ENCODE measurements around the gene KASH5.

Gene KASH5

GRCh38 chr19:49461656-49462055 lies 73.6 kb downstream of the KASH5 start:
- DNase-seq: no peak

- DNase-seq: no peak
These were observed 74.4 kb downstream of the KASH5 start for GRCh38 chr19:49462492-49462891.

GRCh38 chr19:49463960-49464740 lies 76.1 kb downstream of the KASH5 start:
- DNase-seq: no peak

- DNase-seq: no peak
These were observed 77.3 kb downstream of the KASH5 start for GRCh38 chr19:49465371-49465770.
